Subcutaneous abdominal adipose tissue (tissue), 5 donors: ENCODE measurements around the gene HNRNPK.
"Not testable (repeated sequence)": the region's sequence is repeated elsewhere in the genome, so short reads cannot be mapped to it uniquely, and the experiment has no call there.

ENCODE experiments used
- H3K27ac ChIP-seq: one replicate; pipeline ENCODE4 v1.7.0; 2013; ENCODE audit warnings: low read depth, mild to moderate bottlenecking, inconsistent platforms, low read length, moderate library complexity
- H3K27me3 ChIP-seq, 5 donors: one replicate each; pipeline ENCODE4 v1.7.0; 2013; ENCODE audit warnings: low read length in 5 of 5, inconsistent platforms in 1 of 5; ENCODE audit not compliant: control insufficient read depth in 5 of 5, insufficient read depth in 4 of 5
- H3K36me3 ChIP-seq, 5 donors: one replicate each; pipeline ENCODE4 v1.7.0; 2013; ENCODE audit warnings: low read length in 5 of 5; ENCODE audit not compliant: control insufficient read depth in 5 of 5, insufficient read depth in 5 of 5
- H3K4me1 ChIP-seq, 5 donors: one replicate each; pipeline ENCODE4 v1.7.0; 2013; ENCODE audit warnings: low read length in 5 of 5, mild to moderate bottlenecking in 3 of 5, moderate library complexity in 1 of 5; ENCODE audit not compliant: control insufficient read depth in 5 of 5, insufficient read depth in 5 of 5
- H3K4me3 ChIP-seq, 5 donors: one replicate each; pipeline ENCODE4 v1.7.0; 2013; ENCODE audit warnings: low read length in 5 of 5, low read depth in 1 of 5
- H3K9ac ChIP-seq, 5 donors: one replicate each; pipeline ENCODE4 v1.7.0; 2013; ENCODE audit warnings: low read length in 5 of 5, mild to moderate bottlenecking in 4 of 5, moderate library complexity in 3 of 5
- H3K9me3 ChIP-seq, 5 donors: one replicate each; pipeline ENCODE4 v1.7.0; 2013; ENCODE audit warnings: low read length in 5 of 5; ENCODE audit not compliant: control insufficient read depth in 5 of 5
- donor health status: healthy.
- donor health status: healthy.
- donor health status: healthy.
- donor health status: healthy.
- donor health status: healthy.

HNRNPK gene

GRCh38 chr9:83964973-83965349, 15.1 kb downstream of the HNRNPK start:
- H3K27me3 ChIP-seq, result no peaks in the 10 kb centered on the region

DNA sequence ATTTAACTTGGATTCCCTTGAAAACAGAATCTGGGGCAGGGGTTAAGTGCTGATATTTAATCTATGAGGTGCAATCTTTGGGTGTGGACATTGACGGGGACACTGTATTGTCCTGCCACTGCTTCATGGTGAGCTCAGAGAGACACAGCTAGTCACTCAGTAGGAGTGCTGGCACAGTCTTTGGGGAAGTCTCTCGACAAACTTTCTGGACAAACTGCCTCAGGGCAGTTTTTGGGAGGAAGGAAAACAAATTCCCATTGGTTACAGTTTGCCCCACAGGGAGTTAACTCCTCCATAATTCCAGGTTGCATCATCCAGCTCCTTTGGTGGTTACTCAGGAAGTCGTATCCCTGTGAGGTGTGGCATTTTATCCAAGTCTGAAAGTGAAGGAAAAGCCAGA, 17.9 kb downstream of the HNRNPK start:
- H3K27me3 ChIP-seq, result no peaks in the 10 kb centered on the region
- no peak overlapping the region for H3K4me3 ChIP-seq
- no peak overlapping the region for H3K9ac ChIP-seq
- peaks cover 0 to 10% (median 7%) of the 10 kb centered on the region in 5 donors for H3K4me1 ChIP-seq
- no peaks in the 10 kb centered on the region for H3K9me3 ChIP-seq
- no peak overlapping the region for H3K27ac ChIP-seq
- peaks cover 3 to 11% (median 7%) of the 10 kb centered on the region in 5 donors for H3K36me3 ChIP-seq

More at GRCh38 chr9:83964973-83965349, 15.1 kb downstream of the HNRNPK start:
- Histone ChIP-seq H3K4me1 (peaks cover 0 to 5% (median 3%) of the 10 kb centered on the region in 5 donors), H3K27ac (no peak overlapping the region), H3K9ac (no peak overlapping the region), H3K4me3 (no peak overlapping the region), H3K9me3 (no peaks in the 10 kb centered on the region), H3K36me3 (peaks cover 22 to 36% (median 27%) of the 10 kb centered on the region in 5 donors)

DNA sequence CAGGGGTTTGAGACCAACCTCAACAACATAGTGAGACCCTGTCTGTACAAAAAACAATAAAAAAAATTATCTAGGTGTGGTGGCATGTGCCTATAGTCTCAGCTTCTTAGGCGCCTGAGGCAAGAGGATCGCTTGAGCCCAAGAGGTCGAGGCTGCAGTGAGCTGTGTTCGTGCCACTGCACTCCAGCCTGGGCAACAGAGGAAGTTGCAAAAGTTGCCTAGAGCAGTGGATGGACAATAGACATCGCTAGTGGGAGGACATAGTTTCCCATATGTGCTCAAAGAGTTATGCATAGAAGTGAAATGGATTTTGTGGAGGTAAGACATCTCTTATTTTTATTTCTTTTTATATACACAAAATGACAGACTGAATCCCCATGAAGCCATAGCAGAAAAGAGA, 19.0 kb downstream of the HNRNPK start:
- Histone ChIP-seq H3K4me3 (no peak overlapping the region), H3K4me1 (peaks cover 0 to 14% (median 12%) of the 10 kb centered on the region in 5 donors), H3K27me3 (no peaks in the 10 kb centered on the region), H3K9me3 (no peaks in the 10 kb centered on the region), H3K27ac (no peak overlapping the region), H3K9ac (no peak overlapping the region), H3K36me3 (peaks cover 0 to under 1% (median 0%) of the 10 kb centered on the region in 5 donors)

DNA sequence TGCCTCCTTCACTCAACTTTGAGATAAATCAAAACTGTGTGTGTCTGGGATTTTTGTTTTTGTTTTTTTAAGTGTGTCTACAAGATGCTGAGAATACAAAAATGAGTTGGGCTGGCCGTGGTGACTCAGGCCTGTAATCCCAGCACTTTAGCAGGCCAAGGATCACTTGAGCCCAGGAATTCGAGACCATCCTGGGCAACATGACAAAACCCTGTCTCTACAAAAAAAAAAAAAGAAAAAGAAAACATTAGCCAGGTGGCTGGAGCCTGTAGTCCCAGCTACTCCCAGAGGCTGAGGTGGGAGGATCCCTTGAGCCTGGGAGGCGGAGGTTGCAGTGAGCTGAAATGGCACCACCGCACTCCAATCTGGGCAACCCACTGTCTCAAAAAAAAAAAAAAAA, 21.0 kb downstream of the HNRNPK start:
- H3K9me3 ChIP-seq, result no peaks in the 10 kb centered on the region
- no peaks in the 10 kb centered on the region for H3K27me3 ChIP-seq
- H3K36me3 ChIP-seq, result peaks cover 0 to 3% (median 0%) of the 10 kb centered on the region in 5 donors
- H3K9ac ChIP-seq, result no peak overlapping the region
- H3K27ac ChIP-seq, result no peak overlapping the region
- no peak overlapping the region for H3K4me3 ChIP-seq
- peaks cover 0 to 23% (median 22%) of the 10 kb centered on the region in 5 donors for H3K4me1 ChIP-seq

DNA sequence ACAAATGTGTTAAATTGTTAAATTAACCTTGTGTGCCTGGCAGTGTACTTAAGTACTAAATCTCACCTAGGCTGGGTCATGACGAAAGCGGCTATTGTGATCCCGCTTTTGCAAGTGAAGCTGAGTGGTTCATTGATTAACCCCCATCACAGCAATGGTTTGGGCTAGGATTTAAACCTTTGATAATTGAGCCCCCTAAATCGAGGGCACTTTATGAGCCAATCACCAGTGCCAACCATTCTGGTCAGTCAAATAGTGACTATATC, 22.8 kb downstream of the HNRNPK start:
- H3K27me3 ChIP-seq, result no peaks in the 10 kb centered on the region
- H3K9me3 ChIP-seq, result no peaks in the 10 kb centered on the region
- peaks cover 0 to 23% (median 20%) of the 10 kb centered on the region in 5 donors for H3K4me1 ChIP-seq
- H3K9ac ChIP-seq, result peak overlapping the region; percentile 63 to 95 (median 90)
- peak overlapping the region; percentile 76 to 96 (median 90) for H3K4me3 ChIP-seq
- H3K27ac ChIP-seq, result peak overlapping the region; percentile 82
- peaks cover 0 to 5% (median under 1%) of the 10 kb centered on the region in 5 donors for H3K36me3 ChIP-seq

DNA sequence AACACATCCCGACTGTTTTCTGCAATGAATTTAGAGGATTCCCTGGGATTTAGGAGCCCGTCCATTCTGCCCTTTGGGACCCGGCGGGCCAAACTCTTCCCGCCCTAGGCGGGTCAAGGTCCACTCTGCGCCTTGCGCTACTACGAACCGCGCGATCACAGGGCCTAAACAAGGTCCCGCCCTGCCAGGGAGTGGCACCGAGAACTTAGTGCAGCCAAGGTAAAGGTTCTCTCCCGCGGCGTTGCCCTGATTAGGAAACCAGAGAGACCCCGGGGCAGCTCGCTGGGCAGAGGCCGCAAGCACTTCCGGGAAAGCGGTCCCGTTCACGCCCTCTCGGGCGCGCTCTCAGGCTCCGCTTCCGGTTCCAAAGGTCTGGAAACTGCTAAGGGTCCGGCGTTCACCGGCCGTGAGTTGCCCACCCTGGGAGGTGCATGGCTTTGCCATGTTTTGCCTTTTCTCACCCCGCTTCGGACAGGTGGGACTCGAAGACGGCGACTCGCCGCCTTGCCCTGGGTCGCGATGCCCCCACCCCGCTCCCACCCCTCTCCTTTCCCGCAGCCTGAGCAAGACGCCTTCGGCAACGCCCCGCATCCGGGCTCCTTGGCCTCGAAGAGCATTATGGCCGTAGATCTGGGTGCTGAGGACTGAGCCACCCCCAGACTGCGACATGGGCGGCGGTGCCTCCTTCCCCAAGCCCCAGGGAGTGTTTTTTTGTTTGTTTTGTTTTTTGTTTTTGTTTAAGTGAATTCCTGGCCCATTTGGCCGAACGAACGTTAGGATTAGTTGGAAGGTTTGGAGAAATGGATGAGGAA, 23.4 kb downstream of the HNRNPK start:
- H3K4me1 ChIP-seq, result peaks cover 0 to 23% (median 18%) of the 10 kb centered on the region in 5 donors
- H3K9ac ChIP-seq, result peak overlapping the region; percentile 73 to 95 (median 90)
- no peaks in the 10 kb centered on the region for H3K27me3 ChIP-seq
- no peaks in the 10 kb centered on the region for H3K9me3 ChIP-seq
- H3K4me3 ChIP-seq, result peak overlapping the region; percentile 85 to 96 (median 90)
- peak overlapping the region; percentile 82 for H3K27ac ChIP-seq
- H3K36me3 ChIP-seq, result peaks cover 0 to 9% (median 5%) of the 10 kb centered on the region in 5 donors

DNA sequence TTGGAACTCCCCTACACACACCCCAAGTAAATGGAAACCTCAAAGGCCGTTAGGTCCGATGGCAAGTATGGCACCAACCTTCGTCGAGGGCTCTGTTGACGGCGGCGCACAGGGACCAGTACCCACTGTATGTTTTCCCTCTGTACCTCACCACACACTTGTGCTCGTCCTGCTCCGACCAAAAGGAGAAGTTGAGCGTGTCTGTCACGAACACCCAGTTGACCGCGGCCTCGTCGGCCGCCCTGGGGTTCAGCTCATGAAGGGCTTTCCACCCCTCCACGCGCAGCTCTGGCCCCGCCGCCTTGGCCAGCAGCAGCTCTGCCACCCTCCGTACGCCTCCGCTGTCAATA, 24.0 kb downstream of the HNRNPK start:
- peaks cover 0 to 11% (median 6%) of the 10 kb centered on the region in 5 donors for H3K36me3 ChIP-seq
- H3K9me3 ChIP-seq, result no peaks in the 10 kb centered on the region
- peak overlapping the region; percentile 85 to 96 (median 90) for H3K4me3 ChIP-seq
- peak overlapping the region; percentile 82 for H3K27ac ChIP-seq
- H3K4me1 ChIP-seq, result peaks cover 0 to 23% (median 18%) of the 10 kb centered on the region in 5 donors
- H3K9ac ChIP-seq, result peak overlapping the region; percentile 73 to 95 (median 90)
- no peaks in the 10 kb centered on the region for H3K27me3 ChIP-seq

GRCh38 chr9:83948096-83948495, 31.9 kb downstream of the HNRNPK start:
- not testable (repeated sequence) for H3K9me3 ChIP-seq, H3K4me3 ChIP-seq, H3K4me1 ChIP-seq, H3K9ac ChIP-seq, H3K27ac ChIP-seq, H3K27me3 ChIP-seq
- H3K36me3 ChIP-seq, result peaks cover 10 to 28% (median 21%) of the 10 kb centered on the region in 5 donors

- H3K36me3 ChIP-seq, result peaks cover 23 to 55% (median 49%) of the 10 kb centered on the region in 5 donors
- H3K27me3 ChIP-seq, result no peaks in the 10 kb centered on the region
- no peak overlapping the region for H3K4me3 ChIP-seq
- H3K9me3 ChIP-seq, result no peaks in the 10 kb centered on the region
- peaks cover 0 to 3% (median 0%) of the 10 kb centered on the region in 5 donors for H3K4me1 ChIP-seq
- H3K9ac ChIP-seq, result no peak overlapping the region
- no peak overlapping the region for H3K27ac ChIP-seq
Measured at GRCh38 chr9:83940590-83941303, 39.3 kb downstream of the HNRNPK start.

DNA sequence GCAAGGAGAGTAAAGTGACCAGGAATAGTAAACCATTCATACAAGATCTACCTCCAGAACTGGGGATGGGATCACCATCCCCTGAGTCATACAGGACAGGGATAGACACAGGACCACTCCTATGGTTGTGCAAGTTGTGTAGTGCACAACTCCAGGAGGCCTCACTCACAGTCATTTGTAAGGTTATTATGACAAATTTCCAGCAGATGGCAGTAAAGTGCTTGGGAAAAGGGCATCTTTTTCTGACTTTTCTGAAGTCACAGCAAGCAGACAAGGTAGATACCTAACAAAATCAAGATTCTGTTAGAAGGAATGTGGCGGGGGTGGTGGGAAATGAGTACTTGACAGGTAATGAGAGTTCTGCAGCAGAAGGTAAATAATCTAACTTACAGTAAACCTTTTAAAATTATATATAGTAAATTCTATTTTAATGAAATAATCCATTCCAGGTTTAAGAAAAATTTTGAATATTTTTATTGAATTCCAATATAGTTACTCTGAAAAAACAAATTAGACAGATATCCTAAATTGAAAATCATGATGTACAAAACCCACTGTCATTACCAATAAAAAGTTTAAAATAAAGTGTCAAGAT, 42.1 kb downstream of the HNRNPK start:
- Histone ChIP-seq H3K27me3 (no peaks in the 10 kb centered on the region), H3K4me3 (no peak overlapping the region), H3K9ac (no peak overlapping the region), H3K36me3 (peaks cover 13 to 43% (median 39%) of the 10 kb centered on the region in 5 donors), H3K27ac (no peak overlapping the region), H3K9me3 (no peaks in the 10 kb centered on the region), H3K4me1 (peaks cover 0 to 15% (median 4%) of the 10 kb centered on the region in 5 donors)
